GM18861 (cell line): Measurements from ENCODE around the gene SRC.
"Not testable (repeated sequence)": the region's sequence is repeated elsewhere in the genome, so short reads cannot be mapped to it uniquely, and the experiment has no call there.

Source experiments
- ATAC-seq: cut with Tn5 transposase; IDR thresholded peaks from one replicate; pipeline ENCODE4 v1.9.1; 2021; ENCODE audit not compliant: unreplicated experiment

SRC gene

GRCh38 chr20:37335642-37336368 lies 10.1 kb upstream of the SRC start:
- ATAC-seq: no peak

GRCh38 chr20:37336369-37337207 lies 9.4 kb upstream of the SRC start:
- peak; percentile 44 for ATAC-seq

GRCh38 chr20:37337208-37337991 lies 8.5 kb upstream of the SRC start:
- ATAC-seq: peak; percentile 26

GRCh38 chr20:37338380-37338779 lies 7.6 kb upstream of the SRC start:
- ATAC-seq: not testable (repeated sequence)

- no peak for ATAC-seq
These were observed 6.7 kb upstream of the SRC start for GRCh38 chr20:37339208-37339607.

- ATAC-seq: not testable (repeated sequence)
These were observed 6.2 kb upstream of the SRC start for GRCh38 chr20:37339764-37340109.

- ATAC-seq: no peak
These were observed 4.9 kb upstream of the SRC start for GRCh38 chr20:37340998-37341397.

GRCh38 chr20:37341632-37342031 lies 4.3 kb upstream of the SRC start:
- ATAC-seq: no peak

GRCh38 chr20:37342231-37343177 lies 3.4 kb upstream of the SRC start:
- no peak for ATAC-seq

GRCh38 chr20:37343212-37343993 lies 2.5 kb upstream of the SRC start:
- no peak for ATAC-seq

- no peak for ATAC-seq
These were observed 2.0 kb upstream of the SRC start for GRCh38 chr20:37343994-37344355.

GRCh38 chr20:37344506-37345338 lies 1.2 kb upstream of the SRC start:
- ATAC-seq: no peak

- no peak for ATAC-seq
These were observed 245 bp downstream of the SRC start for GRCh38 chr20:37346236-37346534.

- ATAC-seq: no peak
These were observed 801 bp downstream of the SRC start for GRCh38 chr20:37346535-37347346.

- ATAC-seq: no peak
These were observed 1.4 kb downstream of the SRC start for GRCh38 chr20:37347347-37347823.

- ATAC-seq: no peak
These were observed 2.2 kb downstream of the SRC start for GRCh38 chr20:37347891-37348791.
